HAP-1 (cell line): ENCODE measurements around the gene LRRC25.
A peak's percentile ranks its signal among the peaks of the same experiment; 100 is the strongest.
"Not testable (repeated sequence)": the region's sequence is repeated elsewhere in the genome, so short reads cannot be mapped to it uniquely, and the experiment has no call there.

Experiments used
- DNase-seq, 2 experiments: peaks; one replicate each; pipeline ENCODE4 v3.0.0-alpha.2; 2016 to 2020; ENCODE audit warnings: low spot score in 2 of 2
- H3K27me3 ChIP-seq: fragments of 250-450 bp; sonication (Bioruptor Pico); 2 replicates; pipeline ENCODE4 v1.5.1; 2020; ENCODE audit warnings: low read depth, mild to moderate bottlenecking, moderate library complexity
- H3K36me3 ChIP-seq: fragments of 250-450 bp; sonication (Bioruptor Pico); replicated peaks from 2 replicates; pipeline ENCODE4 v1.5.1; 2020; ENCODE audit warnings: mild to moderate bottlenecking
- H3K4me1 ChIP-seq: fragments of 250-450 bp; sonication (Bioruptor Pico); 2 replicates; pipeline ENCODE4 v1.5.1; 2020; ENCODE audit warnings: mild to moderate bottlenecking
- H3K4me3 ChIP-seq: fragments of 250-450 bp; sonication (Bioruptor Pico); 2 replicates; pipeline ENCODE4 v1.5.1; 2020; ENCODE audit warnings: mild to moderate bottlenecking, moderate library complexity
- H3K9me3 ChIP-seq: fragments of 250-450 bp; sonication (Bioruptor Pico); 2 replicates; pipeline ENCODE4 v1.5.1; 2020; ENCODE audit warnings: mild to moderate bottlenecking, moderate library complexity
- in situ Hi-C: fragments of 300-500 bp; cut with MboI; formaldehyde crosslinking; loops from 3 replicates; pipeline ENCODE4 v1.14.3; 2020; ENCODE audit warnings: low sequenced_read_pairs, inconsistent platforms, mixed read lengths

Gene LRRC25

DNA sequence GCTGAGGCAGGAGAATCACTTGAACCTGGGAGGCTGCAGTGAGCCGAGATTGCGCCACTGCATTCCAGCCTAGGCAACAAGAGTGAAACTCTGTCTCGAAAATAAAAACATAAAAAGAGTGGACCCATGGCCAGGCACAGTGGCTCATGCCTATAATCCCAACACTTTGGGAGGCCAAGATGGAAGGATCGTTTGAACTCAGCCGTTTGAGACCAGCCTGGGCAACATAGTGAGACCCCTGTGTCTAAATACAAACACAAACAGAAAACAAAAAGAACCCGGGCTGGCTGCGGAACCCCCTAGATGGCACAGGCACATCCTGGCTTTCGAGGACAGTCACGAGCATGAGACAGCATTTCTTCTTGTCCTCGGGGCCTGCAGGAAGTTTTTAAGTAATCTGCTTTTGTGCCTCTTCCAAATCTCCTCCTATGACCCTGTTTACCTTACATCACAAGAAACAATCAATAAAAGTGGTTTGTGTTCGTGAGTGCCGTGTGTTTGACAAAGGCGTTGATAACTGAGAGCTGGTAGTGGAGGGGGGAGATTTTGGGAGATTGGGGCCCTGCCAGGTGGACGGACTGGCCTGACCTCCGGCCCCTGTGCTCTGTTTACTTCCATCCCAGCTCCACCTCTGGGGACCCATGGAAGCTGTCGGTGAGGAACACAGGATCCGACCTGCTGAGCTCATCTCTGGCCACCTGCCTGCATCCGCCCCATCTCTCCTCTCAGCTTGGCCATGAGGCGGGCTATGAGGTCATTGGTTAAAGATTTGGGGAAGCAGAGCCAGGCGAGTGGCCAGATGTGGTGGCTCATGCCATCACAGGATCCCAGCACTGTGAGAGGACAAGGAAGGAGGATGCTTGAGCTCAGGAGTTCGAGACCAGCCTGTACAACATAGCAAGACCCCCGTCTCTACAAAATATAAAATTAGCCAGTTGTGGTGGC lies 17.3 kb downstream of the LRRC25 start:
- Histone ChIP-seq H3K9me3 (no peaks in the 10 kb centered on the region), H3K27me3 (no peaks in the 10 kb centered on the region), H3K4me3 (no peak overlapping the region), H3K4me1 (no peaks in the 10 kb centered on the region), H3K36me3 (no peaks in the 10 kb centered on the region)
- no peak for DNase-seq
- in situ Hi-C loops, result no loop called here

DNA sequence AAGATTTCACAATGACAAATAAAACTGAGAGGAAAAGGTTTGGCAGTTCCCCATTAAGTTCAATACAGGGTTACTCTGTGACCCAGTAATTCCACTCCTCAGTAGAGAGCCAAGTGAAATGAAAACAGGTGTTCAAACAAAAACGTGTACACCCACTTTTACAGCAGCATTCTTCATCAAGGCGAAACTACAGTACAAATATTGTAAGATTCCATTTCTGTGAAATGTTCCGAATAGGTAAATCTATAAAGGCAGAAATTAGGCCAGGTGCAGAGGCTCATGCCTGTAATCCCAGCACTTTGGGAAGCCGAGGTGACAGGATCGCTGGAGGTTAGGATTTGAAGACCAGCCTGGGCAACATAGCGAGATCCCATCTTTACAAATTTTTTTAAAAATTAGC lies 20.4 kb downstream of the LRRC25 start:
- Histone ChIP-seq H3K4me3 (no peak overlapping the region), H3K27me3 (no peaks in the 10 kb centered on the region), H3K36me3 (no peaks in the 10 kb centered on the region), H3K9me3 (no peaks in the 10 kb centered on the region), H3K4me1 (peaks cover 6% of the 10 kb centered on the region)
- no peak for DNase-seq
- in situ Hi-C loops, result no loop called here

DNA sequence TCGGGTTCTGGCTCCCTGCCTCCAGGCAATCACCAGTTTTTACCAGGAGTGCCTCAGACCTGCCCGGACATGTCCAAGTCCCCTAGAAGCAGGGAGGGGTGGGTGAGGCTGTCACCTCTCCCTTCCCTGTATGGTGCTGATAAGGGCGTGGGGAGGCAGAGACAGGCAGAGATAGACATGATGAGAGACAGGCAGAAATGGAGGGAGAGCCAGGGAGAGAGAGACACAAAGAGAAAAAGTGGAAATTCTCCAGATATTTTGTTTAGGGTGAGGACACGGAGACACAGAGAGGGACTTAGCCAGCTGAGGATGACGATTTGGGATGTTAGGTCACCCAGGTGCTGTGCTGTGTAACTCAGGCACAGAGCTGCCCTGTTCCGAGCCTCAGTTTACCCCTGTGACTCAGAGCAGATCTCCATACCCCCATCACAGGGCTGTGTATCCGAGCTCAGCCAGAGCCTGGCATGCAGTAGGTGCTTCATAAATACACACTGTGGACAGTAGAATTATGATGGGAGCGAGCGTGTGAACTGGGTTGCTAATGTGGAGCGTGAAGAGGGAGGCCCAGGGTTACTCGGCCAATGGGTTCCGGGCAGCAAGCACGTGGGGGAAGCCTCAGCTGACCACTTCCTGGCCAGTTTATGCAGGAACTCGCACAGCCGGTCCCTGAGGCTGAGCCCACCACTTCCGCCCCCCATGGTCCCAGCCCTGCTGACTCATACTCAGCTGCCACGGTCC lies 23.4 kb downstream of the LRRC25 start:
- peak; percentile 55 to 82 for DNase-seq
- Histone ChIP-seq H3K9me3 (no peaks in the 10 kb centered on the region), H3K4me3 (no peak overlapping the region), H3K4me1 (peaks cover 6% of the 10 kb centered on the region), H3K27me3 (no peaks in the 10 kb centered on the region), H3K36me3 (no peaks in the 10 kb centered on the region)
- in situ Hi-C loops, result no loop called here

DNA sequence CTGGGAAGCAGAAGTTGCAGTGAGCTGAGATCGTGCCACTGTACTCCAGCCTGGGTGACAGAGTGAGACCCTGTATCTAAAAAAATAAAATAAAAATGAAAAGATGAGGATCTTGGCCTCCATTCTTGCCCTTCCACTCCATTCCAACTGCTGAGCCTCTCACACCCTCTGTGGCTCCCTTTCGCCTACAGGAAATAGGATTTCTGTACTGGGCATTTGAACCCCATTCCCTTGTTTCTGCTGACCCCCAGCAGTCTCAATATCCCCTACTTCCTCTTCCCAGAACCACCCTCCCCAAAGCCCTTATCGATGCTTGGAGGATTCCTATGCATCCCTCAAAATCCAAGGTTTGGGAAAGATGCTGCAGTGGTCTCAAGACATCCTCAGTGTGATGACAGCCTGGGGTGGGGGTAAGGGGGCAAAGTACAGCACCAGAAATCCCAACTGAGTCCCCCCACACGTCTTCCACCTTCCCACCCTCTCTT lies 24.0 kb downstream of the LRRC25 start:
- H3K36me3 ChIP-seq, result no peaks in the 10 kb centered on the region
- no peak for DNase-seq
- in situ Hi-C loops, result no loop called here
- no peak overlapping the region for H3K4me3 ChIP-seq
- peaks cover 6% of the 10 kb centered on the region for H3K4me1 ChIP-seq
- no peaks in the 10 kb centered on the region for H3K27me3 ChIP-seq
- no peaks in the 10 kb centered on the region for H3K9me3 ChIP-seq

DNA sequence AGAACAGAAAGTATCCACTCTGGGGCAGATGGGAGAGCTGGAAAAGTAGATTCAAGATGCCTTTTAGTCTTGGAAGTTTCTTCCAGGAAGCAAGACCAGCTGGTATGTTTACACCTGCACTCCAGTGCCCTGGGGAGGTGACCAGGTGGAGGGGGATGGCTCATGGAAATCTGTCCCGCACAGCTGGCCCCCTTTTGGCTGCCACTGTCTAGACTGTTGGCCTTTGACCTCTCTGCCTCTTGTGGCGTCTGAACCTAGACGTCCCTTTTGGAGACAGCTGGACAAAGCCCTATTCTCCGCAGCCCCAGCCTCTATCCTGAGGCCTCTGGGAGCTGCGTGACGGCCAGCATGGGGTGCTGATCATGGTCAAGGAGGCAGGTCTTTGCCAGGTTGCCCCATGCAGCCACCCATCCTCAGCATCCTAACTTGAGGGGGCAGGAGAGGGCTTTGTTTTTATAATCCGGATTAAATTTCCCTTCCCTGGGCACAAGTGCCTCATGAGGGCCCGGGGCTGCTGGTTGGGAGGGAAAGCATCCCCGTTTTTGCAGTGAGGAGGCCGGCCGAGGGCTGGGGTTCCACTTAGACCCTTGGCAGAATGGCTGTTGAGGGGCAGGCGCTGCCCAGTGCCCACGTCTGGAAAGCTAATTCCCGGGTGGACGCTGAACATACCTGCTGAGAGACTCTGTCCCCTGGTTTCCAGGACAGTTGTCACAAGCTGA lies 28.8 kb downstream of the LRRC25 start:
- in situ Hi-C loops, result no loop called here
- H3K9me3 ChIP-seq, result no peaks in the 10 kb centered on the region
- no peak for DNase-seq
- no peak overlapping the region for H3K4me3 ChIP-seq
- no peaks in the 10 kb centered on the region for H3K27me3 ChIP-seq
- H3K36me3 ChIP-seq, result no peaks in the 10 kb centered on the region
- peaks cover 16% of the 10 kb centered on the region for H3K4me1 ChIP-seq

DNA sequence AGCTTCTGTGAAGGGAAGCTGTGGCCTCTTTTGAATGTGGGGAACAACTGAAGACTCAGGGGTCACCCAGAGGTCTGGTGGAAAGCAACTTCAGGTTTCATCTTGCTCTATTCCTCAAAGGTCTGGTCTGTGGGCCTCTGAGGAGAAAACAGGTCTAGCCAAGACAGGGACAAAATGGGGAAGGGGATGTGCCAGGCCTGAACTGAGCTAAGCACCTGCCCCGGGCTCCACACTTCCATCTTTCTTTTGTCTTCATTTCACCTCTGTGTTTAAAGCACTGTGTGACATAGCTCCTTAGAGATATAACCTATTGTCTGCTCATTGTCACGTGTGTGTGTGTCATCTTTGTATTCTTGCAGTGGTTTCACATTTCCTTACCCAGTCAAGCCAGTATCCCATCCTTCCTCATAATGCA lies 31.4 kb downstream of the LRRC25 start:
- in situ Hi-C loops, result no loop called here
- no peak for DNase-seq
- Histone ChIP-seq H3K4me3 (no peak overlapping the region), H3K36me3 (no peaks in the 10 kb centered on the region), H3K4me1 (peaks cover 16% of the 10 kb centered on the region), H3K9me3 (no peaks in the 10 kb centered on the region), H3K27me3 (no peaks in the 10 kb centered on the region)

DNA sequence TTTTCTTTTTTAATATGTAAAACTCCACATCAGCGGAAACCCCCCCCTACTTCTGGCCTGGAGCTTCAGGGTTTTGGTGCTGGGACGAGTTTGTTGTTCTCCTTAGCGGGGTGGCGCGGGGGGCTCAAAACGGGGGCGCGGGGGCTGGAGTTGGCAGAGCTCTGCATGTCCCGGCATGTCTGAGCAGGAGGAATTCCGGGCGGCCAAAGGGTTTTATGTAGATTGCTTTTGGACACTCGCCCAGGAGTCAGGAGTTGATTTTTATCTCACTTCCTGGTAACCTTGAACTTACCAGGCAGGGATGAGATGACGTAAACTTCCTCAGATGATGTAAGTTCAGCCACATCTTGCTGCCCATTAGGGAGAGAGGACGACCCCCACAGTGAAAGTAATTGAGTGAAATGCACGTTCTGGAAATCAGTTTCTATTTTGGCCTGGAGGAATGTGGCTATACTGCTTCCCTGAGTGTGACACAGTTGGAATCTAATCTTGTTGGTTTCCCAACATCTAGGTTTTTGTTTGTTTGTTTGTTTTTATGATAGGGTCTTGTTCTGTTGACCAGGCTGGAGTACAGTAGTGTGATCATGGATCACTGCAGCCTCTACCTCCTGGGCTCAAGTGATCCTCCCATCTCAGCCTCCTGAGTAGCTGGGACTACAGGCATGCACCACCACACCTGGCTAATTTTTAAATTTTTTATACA lies 32.4 kb downstream of the LRRC25 start:
- Histone ChIP-seq H3K4me3 (no peak overlapping the region), H3K9me3 (no peaks in the 10 kb centered on the region), H3K4me1 (peaks cover 16% of the 10 kb centered on the region), H3K36me3 (no peaks in the 10 kb centered on the region), H3K27me3 (no peaks in the 10 kb centered on the region)
- DNase-seq, result peak; percentile 90
- in situ Hi-C loops, result no loop called here

DNA sequence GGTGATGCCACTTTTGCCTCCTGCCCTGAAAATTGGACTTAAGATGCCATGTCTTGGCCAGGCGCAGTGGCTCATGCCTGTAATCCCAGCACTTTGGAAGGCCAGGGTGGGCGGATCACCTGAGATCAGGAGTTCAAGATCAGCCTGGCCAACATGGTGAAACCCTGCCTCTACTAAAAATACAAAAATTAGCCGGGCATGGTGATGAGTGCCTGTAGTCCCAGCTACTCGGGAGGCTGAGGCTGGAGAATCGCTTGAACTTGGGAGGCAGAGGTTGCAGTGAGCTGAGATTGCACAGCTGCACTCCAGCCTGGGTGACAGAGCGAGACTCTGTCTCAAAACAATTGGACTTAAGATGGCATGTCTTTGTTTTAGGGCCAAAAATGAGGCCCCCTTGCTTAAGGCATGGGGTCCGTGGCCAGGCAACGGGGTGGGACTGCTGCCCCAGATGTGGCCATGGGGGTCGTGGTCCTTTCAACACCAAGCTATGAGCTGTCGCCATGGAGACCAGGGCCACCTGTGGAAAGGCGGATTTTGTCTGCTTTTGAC lies 33.1 kb downstream of the LRRC25 start:
- DNase-seq, result peak in 1 of 2 experiments; percentile 34
- in situ Hi-C loops, H3K36me3 ChIP-seq: not testable (repeated sequence)

DNA sequence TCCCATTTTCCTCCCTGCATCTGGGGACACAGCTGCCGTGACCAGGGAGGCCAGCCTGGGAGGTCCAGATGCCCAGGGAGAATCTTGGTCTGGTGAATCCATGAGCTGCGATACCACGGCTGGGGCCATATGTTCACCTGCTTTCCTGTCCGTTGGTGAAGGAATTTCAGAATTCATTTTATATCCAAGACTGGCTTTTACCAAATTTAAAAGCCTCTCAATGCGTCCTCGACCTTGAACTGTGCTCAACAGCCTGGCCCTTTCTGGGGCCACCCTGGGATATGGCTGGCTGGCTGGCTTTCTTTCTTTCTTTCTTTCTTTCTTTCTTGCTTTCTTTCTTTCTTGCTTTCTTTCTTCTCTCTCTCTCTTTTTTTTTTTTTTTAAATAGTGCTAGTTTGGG lies 33.6 kb downstream of the LRRC25 start:
- no peak for DNase-seq
- peaks cover 16% of the 10 kb centered on the region for H3K4me1 ChIP-seq
- H3K36me3 ChIP-seq, result no peaks in the 10 kb centered on the region

More for the DNA sequence above, 33.1 kb downstream of the LRRC25 start:
- H3K9me3 ChIP-seq, H3K4me3 ChIP-seq, H3K27me3 ChIP-seq: not testable (repeated sequence)
- H3K4me1 ChIP-seq, result peaks cover 16% of the 10 kb centered on the region

DNA sequence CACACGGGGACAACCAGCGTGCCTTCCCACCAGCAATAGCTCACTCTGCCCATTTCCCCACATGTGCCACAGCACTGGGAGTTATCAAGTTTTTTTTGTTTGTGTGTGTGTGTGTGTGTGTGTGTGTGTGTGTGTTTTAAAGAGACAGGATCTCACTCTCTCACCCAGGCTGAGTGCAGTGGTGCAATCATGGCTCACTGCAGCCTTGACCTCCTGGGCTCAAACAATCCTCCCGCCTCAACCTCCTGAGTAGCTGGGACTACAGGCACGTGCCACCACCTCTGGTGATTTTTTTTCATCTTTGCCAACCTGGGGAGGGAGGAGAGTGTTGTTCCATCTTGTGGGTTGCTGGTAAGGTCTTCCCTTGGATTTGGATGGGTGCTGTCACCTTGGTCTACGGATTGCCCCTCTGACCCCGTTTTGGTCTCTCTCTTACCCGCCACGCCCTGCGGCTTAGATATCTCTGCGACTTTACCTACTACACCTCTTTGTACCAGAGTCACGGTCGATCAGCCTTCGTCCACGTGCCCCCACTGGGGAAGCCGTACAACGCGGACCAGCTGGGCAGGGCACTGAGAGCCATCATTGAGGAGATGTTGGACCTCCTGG lies 34.4 kb downstream of the LRRC25 start:
- Histone ChIP-seq H3K27me3 (no peaks in the 10 kb centered on the region), H3K4me3 (no peak overlapping the region), H3K36me3 (no peaks in the 10 kb centered on the region), H3K9me3 (no peaks in the 10 kb centered on the region), H3K4me1 (peaks cover 16% of the 10 kb centered on the region)
- no peak for DNase-seq
- in situ Hi-C loops, result no loop called here

More for the DNA sequence above, 33.6 kb downstream of the LRRC25 start:
- no peak overlapping the region for H3K4me3 ChIP-seq
- H3K27me3 ChIP-seq, result no peaks in the 10 kb centered on the region
- H3K9me3 ChIP-seq, result no peaks in the 10 kb centered on the region
- in situ Hi-C loops, result no loop called here

DNA sequence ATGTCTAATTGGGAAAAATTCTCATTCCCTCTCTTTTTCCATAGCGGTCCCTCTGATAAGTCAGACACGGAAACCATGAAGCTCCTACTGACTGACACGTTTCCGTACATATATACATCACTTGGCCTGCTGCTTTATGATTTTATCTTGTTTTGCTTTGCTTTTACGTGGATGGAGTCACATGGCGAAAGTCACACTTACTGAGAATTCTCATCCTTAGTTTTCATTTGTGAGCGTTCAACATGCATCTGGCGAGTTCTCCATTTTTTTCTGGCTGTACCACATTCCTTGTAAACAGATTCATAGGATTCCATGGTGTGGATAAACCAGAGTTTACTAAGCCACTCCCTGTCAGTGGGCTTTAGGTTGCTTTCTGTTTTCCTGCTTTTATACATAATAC lies 35.8 kb downstream of the LRRC25 start:
- in situ Hi-C loops, result no loop called here
- Histone ChIP-seq H3K4me1 (peaks cover 16% of the 10 kb centered on the region), H3K4me3 (no peak overlapping the region), H3K9me3 (no peaks in the 10 kb centered on the region), H3K27me3 (no peaks in the 10 kb centered on the region), H3K36me3 (peaks cover 5% of the 10 kb centered on the region)
- no peak for DNase-seq

DNA sequence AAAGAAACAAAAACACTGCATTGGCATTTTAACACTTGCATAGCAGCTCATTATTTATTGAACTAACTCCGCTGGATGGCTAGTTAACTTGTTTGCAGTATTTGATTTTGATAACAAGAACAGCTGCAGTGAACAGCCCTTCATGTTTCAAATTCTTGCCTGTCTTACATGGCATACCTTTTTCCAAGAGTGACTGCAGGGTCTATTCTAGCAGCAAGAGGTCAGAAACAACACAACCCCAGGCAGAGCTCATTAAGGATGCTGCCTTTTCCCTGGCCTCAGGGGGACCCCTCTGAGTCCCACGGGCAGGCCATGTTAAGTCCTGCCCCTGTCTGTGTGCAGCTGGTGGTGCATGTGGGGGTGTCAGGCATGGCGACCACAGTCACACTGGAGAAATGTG lies 40.4 kb downstream of the LRRC25 start:
- Histone ChIP-seq H3K4me3 (no peak overlapping the region), H3K27me3 (no peaks in the 10 kb centered on the region), H3K4me1 (no peaks in the 10 kb centered on the region), H3K9me3 (no peaks in the 10 kb centered on the region), H3K36me3 (peaks cover 5% of the 10 kb centered on the region)
- no peak for DNase-seq
- in situ Hi-C loops, result no loop called here
